ENCODE results near the gene ALOX12B. TPM values are rescaled to one million over a fixed set of nuclear protein-coding genes. Genes with fewer than 3 reads are reported as not detected.
A peak's percentile ranks its signal among the peaks of the same experiment; 100 is the strongest.

Gene ALOX12B
- total RNA-seq, 1 donor from 2014 or later: 1.7 TPM

DNA sequence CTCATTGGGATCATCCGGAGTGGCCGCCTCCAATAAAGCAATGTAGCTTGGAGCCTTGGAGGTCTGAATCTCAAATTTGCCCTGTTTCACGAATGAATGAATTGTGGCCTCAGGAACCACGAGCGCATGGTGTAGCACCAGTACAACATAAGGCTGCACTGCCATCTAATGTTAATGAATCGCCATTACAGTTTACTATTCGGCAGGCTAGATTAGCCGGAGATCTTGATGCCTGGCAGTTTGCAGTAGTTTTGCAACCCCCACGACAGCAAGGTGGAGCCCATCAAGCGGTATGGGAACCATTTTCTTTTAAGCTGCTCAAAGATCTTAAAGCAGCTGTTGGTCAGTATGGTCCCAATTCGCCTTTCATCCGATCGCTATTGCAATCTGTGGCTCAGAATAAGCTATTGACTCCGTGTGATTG is 29.8 kb downstream of the ALOX12B start:
- peaks cover 18% of the 10 kb centered on the region for H3K4me1 Mint-ChIP-seq (ENCODE audit: unreplicated experiment)
- peak; percentile 52 for DNase-seq (ENCODE audit: low spot score)
- H3K27me3 Mint-ChIP-seq (ENCODE audit: unreplicated experiment): peaks cover 11% of the 10 kb centered on the region
- no peak overlapping the region for H3K4me3 Mint-ChIP-seq (ENCODE audit: unreplicated experiment)
- no peaks in the 10 kb centered on the region for H3K9me3 Mint-ChIP-seq (ENCODE audit: unreplicated experiment)
- no peak overlapping the region for H3K27ac Mint-ChIP-seq (ENCODE audit: unreplicated experiment)
- TF ChIP-seq, protein P1, sequence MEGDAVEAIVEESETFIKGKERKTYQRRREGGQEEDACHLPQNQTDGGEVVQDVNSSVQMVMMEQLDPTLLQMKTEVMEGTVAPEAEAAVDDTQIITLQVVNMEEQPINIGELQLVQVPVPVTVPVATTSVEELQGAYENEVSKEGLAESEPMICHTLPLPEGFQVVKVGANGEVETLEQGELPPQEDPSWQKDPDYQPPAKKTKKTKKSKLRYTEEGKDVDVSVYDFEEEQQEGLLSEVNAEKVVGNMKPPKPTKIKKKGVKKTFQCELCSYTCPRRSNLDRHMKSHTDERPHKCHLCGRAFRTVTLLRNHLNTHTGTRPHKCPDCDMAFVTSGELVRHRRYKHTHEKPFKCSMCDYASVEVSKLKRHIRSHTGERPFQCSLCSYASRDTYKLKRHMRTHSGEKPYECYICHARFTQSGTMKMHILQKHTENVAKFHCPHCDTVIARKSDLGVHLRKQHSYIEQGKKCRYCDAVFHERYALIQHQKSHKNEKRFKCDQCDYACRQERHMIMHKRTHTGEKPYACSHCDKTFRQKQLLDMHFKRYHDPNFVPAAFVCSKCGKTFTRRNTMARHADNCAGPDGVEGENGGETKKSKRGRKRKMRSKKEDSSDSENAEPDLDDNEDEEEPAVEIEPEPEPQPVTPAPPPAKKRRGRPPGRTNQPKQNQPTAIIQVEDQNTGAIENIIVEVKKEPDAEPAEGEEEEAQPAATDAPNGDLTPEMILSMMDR (IDR thresholded peaks at IDR 0.05; ENCODE audit: unreplicated experiment): peak; percentile 67
- H3K36me3 Mint-ChIP-seq (ENCODE audit: low read depth, unreplicated experiment): no peaks in the 10 kb centered on the region

DNA sequence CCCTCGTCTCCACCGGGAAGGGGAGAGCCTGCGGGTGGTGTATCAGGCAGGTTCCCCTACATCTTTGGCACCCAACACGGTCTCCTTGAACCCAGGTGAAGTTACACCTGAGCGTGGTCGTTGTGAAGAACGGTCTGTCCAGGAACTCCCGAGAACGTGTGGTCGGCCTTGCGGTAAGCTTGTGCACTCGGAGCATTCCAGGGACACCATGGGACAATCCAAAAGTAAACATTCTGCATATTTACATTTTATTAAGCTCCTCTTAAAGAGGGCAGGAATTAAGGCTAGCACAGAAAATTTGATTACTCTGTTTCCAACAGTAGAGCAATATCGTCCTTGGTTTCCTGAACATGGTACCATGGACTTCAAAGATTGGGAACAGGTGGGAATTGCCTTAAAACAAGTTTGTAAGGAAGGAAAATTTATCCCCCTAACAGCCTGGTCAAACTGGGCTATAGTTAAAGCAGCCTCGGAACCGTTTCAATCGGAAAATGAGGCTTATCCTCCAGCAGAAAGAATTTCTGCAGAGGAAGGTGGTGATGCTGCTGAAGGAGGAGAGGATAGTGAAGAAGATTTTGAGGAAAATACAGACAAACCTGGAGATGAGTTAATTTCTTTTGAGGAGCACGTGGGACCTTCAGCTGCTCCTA is 30.4 kb downstream of the ALOX12B start:
- no peaks in the 10 kb centered on the region for H3K36me3 Mint-ChIP-seq (ENCODE audit: low read depth, unreplicated experiment)
- peak overlapping the region; percentile 52 for H3K4me3 Mint-ChIP-seq (ENCODE audit: unreplicated experiment)
- no peaks in the 10 kb centered on the region for H3K9me3 Mint-ChIP-seq (ENCODE audit: unreplicated experiment)
- TF ChIP-seq, protein P1 (IDR thresholded peaks at IDR 0.05; ENCODE audit: unreplicated experiment): no peak
- H3K4me1 Mint-ChIP-seq (ENCODE audit: unreplicated experiment): peaks cover 15% of the 10 kb centered on the region
- peak overlapping the region; percentile 33 for H3K27ac Mint-ChIP-seq (ENCODE audit: unreplicated experiment)
- peaks cover 7% of the 10 kb centered on the region for H3K27me3 Mint-ChIP-seq (ENCODE audit: unreplicated experiment)
- DNase-seq (ENCODE audit: low spot score): no peak

DNA sequence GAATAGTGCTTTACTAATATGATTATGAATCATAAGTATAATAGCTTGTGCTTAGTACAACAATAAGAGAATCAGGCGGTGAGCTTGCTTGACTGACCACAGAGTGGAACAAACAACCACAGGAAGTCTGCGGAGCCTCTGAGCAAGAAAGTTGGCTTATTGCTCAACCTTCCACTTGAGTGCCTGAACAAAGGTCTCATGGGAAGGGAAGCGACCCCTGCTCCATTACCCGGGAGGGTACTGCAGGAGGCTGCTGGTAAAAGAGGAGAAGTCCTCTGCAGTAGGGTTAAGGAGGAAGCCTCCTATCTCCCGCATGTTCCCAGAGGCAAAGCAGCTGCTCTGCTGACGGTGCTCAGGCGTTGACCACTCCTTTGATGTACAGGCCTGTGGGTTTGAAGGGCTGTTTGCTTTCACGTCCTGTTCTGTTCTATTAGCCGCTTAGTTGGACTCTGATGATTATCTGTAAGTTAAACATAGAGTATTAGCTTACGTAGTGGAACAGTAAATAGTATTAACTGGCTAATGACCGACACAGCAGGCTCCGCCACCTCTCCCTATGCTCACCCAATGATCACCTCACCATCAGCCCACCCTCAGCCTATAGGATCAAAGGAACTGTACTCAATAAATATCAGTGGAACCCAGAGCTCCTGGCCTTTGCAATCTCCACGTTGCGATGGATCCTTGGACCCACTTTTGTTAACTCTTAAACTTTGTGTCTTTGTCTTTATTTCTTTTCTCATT is 31.1 kb downstream of the ALOX12B start:
- Mint-ChIP-seq H3K4me1 (ENCODE audit: unreplicated experiment) (peaks cover 15% of the 10 kb centered on the region), H3K36me3 (ENCODE audit: low read depth, unreplicated experiment) (no peaks in the 10 kb centered on the region), H3K27ac (ENCODE audit: unreplicated experiment) (peak overlapping the region; percentile 33), H3K4me3 (ENCODE audit: unreplicated experiment) (no peak overlapping the region), H3K27me3 (ENCODE audit: unreplicated experiment) (peaks cover 1% of the 10 kb centered on the region), H3K9me3 (ENCODE audit: unreplicated experiment) (no peaks in the 10 kb centered on the region)
- no peak for DNase-seq (ENCODE audit: low spot score)
- TF ChIP-seq, protein P1 (IDR thresholded peaks at IDR 0.05; ENCODE audit: unreplicated experiment): no peak

DNA sequence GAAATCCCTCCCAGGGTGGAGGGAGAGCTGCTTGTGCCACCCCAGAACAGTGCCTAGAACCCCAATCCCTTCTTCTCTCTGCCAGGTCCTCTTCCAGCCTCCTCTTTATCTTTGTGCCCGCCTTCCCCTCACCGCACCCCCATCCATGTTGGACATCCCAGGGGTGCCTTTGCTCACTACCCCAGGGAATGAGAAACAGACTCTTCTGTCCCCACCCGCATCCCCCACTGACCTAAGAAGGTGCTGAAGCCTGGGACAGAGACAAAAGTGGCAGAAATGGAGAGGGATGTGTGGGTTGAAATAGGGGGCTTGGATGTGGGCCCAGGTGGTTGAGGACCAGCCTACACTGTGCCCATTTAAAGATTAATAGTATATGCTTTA is 31.7 kb downstream of the ALOX12B start:
- Mint-ChIP-seq H3K27me3 (ENCODE audit: unreplicated experiment) (peaks cover 1% of the 10 kb centered on the region), H3K36me3 (ENCODE audit: low read depth, unreplicated experiment) (no peaks in the 10 kb centered on the region), H3K4me1 (ENCODE audit: unreplicated experiment) (peaks cover 15% of the 10 kb centered on the region), H3K4me3 (ENCODE audit: unreplicated experiment) (peak overlapping the region; percentile 57), H3K9me3 (ENCODE audit: unreplicated experiment) (no peaks in the 10 kb centered on the region), H3K27ac (ENCODE audit: unreplicated experiment) (no peak overlapping the region)
- DNase-seq (ENCODE audit: low spot score): no peak
- TF ChIP-seq, protein P1 (IDR thresholded peaks at IDR 0.05; ENCODE audit: unreplicated experiment): no peak

DNA sequence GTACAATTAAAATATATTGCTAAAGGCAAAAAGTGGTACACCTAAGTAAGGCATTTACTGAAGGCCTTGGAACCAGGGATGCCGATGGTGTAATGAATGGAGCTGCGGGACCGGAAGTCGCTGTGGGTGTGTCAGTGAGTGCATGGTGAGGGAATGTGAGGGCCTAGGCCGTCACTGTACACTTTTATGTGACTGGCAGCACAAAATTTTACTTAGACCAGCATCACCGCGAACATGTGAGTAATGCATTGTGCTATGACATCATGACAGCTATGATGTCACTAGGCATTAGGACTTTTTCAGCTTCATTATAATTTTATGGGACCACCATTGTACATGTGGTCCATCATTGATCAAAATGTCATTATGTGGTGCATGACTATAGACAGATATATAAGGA is 33.9 kb downstream of the ALOX12B start:
- Mint-ChIP-seq H3K27ac (ENCODE audit: unreplicated experiment) (no peak overlapping the region), H3K4me3 (ENCODE audit: unreplicated experiment) (no peak overlapping the region), H3K27me3 (ENCODE audit: unreplicated experiment) (peaks cover 7% of the 10 kb centered on the region), H3K36me3 (ENCODE audit: low read depth, unreplicated experiment) (no peaks in the 10 kb centered on the region), H3K4me1 (ENCODE audit: unreplicated experiment) (peaks cover 15% of the 10 kb centered on the region), H3K9me3 (ENCODE audit: unreplicated experiment) (no peaks in the 10 kb centered on the region)
- TF ChIP-seq, protein P1 (IDR thresholded peaks at IDR 0.05; ENCODE audit: unreplicated experiment): no peak
- no peak for DNase-seq (ENCODE audit: low spot score)

Measured in endothelial cell (in vitro differentiated cells).